ENCODE data around the gene ANKRD62. TPM values are rescaled to one million over a fixed set of nuclear protein-coding genes. Genes with fewer than 3 reads are reported as not detected.
A peak's percentile ranks its signal among the peaks of the same experiment; 100 is the strongest.
"Not testable (repeated sequence)": the region's sequence is repeated elsewhere in the genome, so short reads cannot be mapped to it uniquely, and the experiment has no call there.

Gene ANKRD62
- total RNA-seq, 8 experiments from 2014 or later: 0.05 to 0.21 (median 0.14) TPM; not detected in 3

- H3K4me1 ChIP-seq (replicated peaks in 1 of 2): no peaks in the 10 kb centered on the region
- ATAC-seq (replicated peaks in 6 of 8): no peak
- no peak overlapping the region for H3K27ac ChIP-seq
- WGBS, 10 experiments: 40 to 100% (median 79%) methylated on average over 1 to 4 of the region's 14 CpGs; no CpG with 5 or more reads in 7 of the 10 experiments
- in situ Hi-C loops (cut with MboI; ENCODE audit: low pct_unique_long_range_greater_than_20kb in 2 of 9, low sequenced_read_pairs in 9 of 9, unreplicated experiment in 9 of 9): loop anchor here in 1 of 9 experiments (25.0 kb wide), 1 partner anchor 180 kb away; no protein-coding TSS in a partner anchor
- H3K4me3 ChIP-seq: no peak overlapping the region
Measured at GRCh38 chr18:12056884-12057402, 36.7 kb upstream of the ANKRD62 start.

- 20 to 83% (median 69%) methylated on average over 1 to 7 of the region's 14 CpGs; no CpG with 5 or more reads in 3 of the 10 experiments for WGBS, 10 experiments
- no peaks in the 10 kb centered on the region for H3K4me1 ChIP-seq (replicated peaks in 1 of 2)
- no peak overlapping the region for H3K4me3 ChIP-seq
- ATAC-seq (replicated peaks in 6 of 8): peak in 1 of 8 experiments; percentile 52
- in situ Hi-C loops (cut with MboI; ENCODE audit: low pct_unique_long_range_greater_than_20kb in 2 of 9, low sequenced_read_pairs in 9 of 9, unreplicated experiment in 9 of 9): loop anchor here in 1 of 9 experiments (25.0 kb wide), 1 partner anchor 180 kb away; no protein-coding TSS in a partner anchor
- no peak overlapping the region for H3K27ac ChIP-seq
Measured at GRCh38 chr18:12057419-12058039, 36.1 kb upstream of the ANKRD62 start.

- 42 to 85% (median 80%) methylated on average over 1 to 8 of the region's 16 CpGs; no CpG with 5 or more reads in 1 of the 10 experiments for WGBS, 10 experiments
- Histone ChIP-seq H3K4me1 (replicated peaks in 1 of 2) (no peaks in the 10 kb centered on the region), H3K4me3 (no peak overlapping the region), H3K27ac (no peak overlapping the region)
- in situ Hi-C loops (cut with MboI; ENCODE audit: low pct_unique_long_range_greater_than_20kb in 2 of 9, low sequenced_read_pairs in 9 of 9, unreplicated experiment in 9 of 9): loop anchor here in 1 of 9 experiments (25.0 kb wide), 1 partner anchor 178 kb away; no protein-coding TSS in a partner anchor
- ATAC-seq (replicated peaks in 6 of 8): peak in 4 of 8 experiments; percentile 10 to 80 (median 52)
Measured at GRCh38 chr18:12059334-12060181, 34.1 kb upstream of the ANKRD62 start.

- Histone ChIP-seq H3K27ac (no peak overlapping the region), H3K4me3 (no peak overlapping the region), H3K4me1 (replicated peaks in 1 of 2) (no peaks in the 10 kb centered on the region)
- peak in 1 of 8 experiments; percentile 15 for ATAC-seq (replicated peaks in 6 of 8)
- in situ Hi-C loops (cut with MboI; ENCODE audit: low pct_unique_long_range_greater_than_20kb in 2 of 9, low sequenced_read_pairs in 9 of 9, unreplicated experiment in 9 of 9): loop anchor here in 1 of 9 experiments (25.0 kb wide), 1 partner anchor 177 kb away; no protein-coding TSS in a partner anchor
- 20 to 100% (median 40%) methylated on average over 1 to 3 of the region's 20 CpGs; no CpG with 5 or more reads in 5 of the 10 experiments for whole genome bisulfite sequencing, 10 experiments
Measured at GRCh38 chr18:12060182-12060870, 33.3 kb upstream of the ANKRD62 start.

- in situ Hi-C loops (cut with MboI; ENCODE audit: low pct_unique_long_range_greater_than_20kb in 2 of 9, low sequenced_read_pairs in 9 of 9, unreplicated experiment in 9 of 9): loop anchor here in 1 of 9 experiments (25.0 kb wide), 1 partner anchor 176 kb away; no protein-coding TSS in a partner anchor
- ATAC-seq (replicated peaks in 6 of 8): no peak
- 0 to 86% (median 82%) methylated on average over 1 to 10 of the region's 14 CpGs; no CpG with 5 or more reads in 7 of the 10 experiments for WGBS, 10 experiments
Measured at GRCh38 chr18:12061685-12062084, 32.0 kb upstream of the ANKRD62 start.

GRCh38 chr18:12062974-12063373, 30.7 kb upstream of the ANKRD62 start:
- 40 to 51% methylated on average over 3 to 4 of the region's 4 CpGs; no CpG with 5 or more reads in 8 of the 10 experiments for WGBS, 10 experiments
- ATAC-seq (replicated peaks in 6 of 8): no peak
- in situ Hi-C loops (cut with MboI; ENCODE audit: low pct_unique_long_range_greater_than_20kb in 2 of 9, low sequenced_read_pairs in 9 of 9, unreplicated experiment in 9 of 9): loop anchor here in 1 of 9 experiments (25.0 kb wide), 1 partner anchor 174 kb away; no protein-coding TSS in a partner anchor

More at GRCh38 chr18:12061685-12062084, 32.0 kb upstream of the ANKRD62 start:
- no peaks in the 10 kb centered on the region for H3K4me1 ChIP-seq (replicated peaks in 1 of 2)
- no peak overlapping the region for H3K4me3 ChIP-seq
- no peak overlapping the region for H3K27ac ChIP-seq

GRCh38 chr18:12064086-12064763, 29.4 kb upstream of the ANKRD62 start:
- Histone ChIP-seq H3K4me3 (no peak overlapping the region), H3K4me1 (replicated peaks in 1 of 2) (no peaks in the 10 kb centered on the region), H3K27ac (no peak overlapping the region)
- in situ Hi-C loops (cut with MboI; ENCODE audit: low pct_unique_long_range_greater_than_20kb in 2 of 9, low sequenced_read_pairs in 9 of 9, unreplicated experiment in 9 of 9): loop anchor here in 1 of 9 experiments (25.0 kb wide), 1 partner anchor 173 kb away; no protein-coding TSS in a partner anchor
- no peak for ATAC-seq (replicated peaks in 6 of 8)
- 100% methylated on average over 1 of the region's 7 CpGs; no CpG with 5 or more reads in 8 of the 10 experiments for WGBS, 10 experiments

More at GRCh38 chr18:12062974-12063373, 30.7 kb upstream of the ANKRD62 start:
- Histone ChIP-seq H3K27ac (no peak overlapping the region), H3K4me3 (no peak overlapping the region), H3K4me1 (replicated peaks in 1 of 2) (no peaks in the 10 kb centered on the region)

- no peak overlapping the region for H3K27ac ChIP-seq
- ATAC-seq (replicated peaks in 6 of 8): peak in 3 of 8 experiments; percentile 39 to 90 (median 63)
- no peaks in the 10 kb centered on the region for H3K4me1 ChIP-seq (replicated peaks in 1 of 2)
- in situ Hi-C loops (cut with MboI; ENCODE audit: low pct_unique_long_range_greater_than_20kb in 2 of 9, low sequenced_read_pairs in 9 of 9, unreplicated experiment in 9 of 9): loop anchor here in 1 of 9 experiments (25.0 kb wide), 1 partner anchor 172 kb away; no protein-coding TSS in a partner anchor
- 0 to 88% (median 58%) methylated on average over 1 to 5 of the region's 5 CpGs; no CpG with 5 or more reads in 2 of the 10 experiments for WGBS, 10 experiments
- H3K4me3 ChIP-seq: no peak overlapping the region
Measured at GRCh38 chr18:12065397-12065796, 28.2 kb upstream of the ANKRD62 start.

- in situ Hi-C loops (cut with MboI; ENCODE audit: low pct_unique_long_range_greater_than_20kb in 2 of 9, low sequenced_read_pairs in 9 of 9, unreplicated experiment in 9 of 9): loop anchor here in 1 of 9 experiments (25.0 kb wide), 1 partner anchor 170 kb away; no protein-coding TSS in a partner anchor
- no peak overlapping the region for H3K4me3 ChIP-seq
Measured at GRCh38 chr18:12066910-12067511, 26.6 kb upstream of the ANKRD62 start.

GRCh38 chr18:12067671-12068070, 26.0 kb upstream of the ANKRD62 start:
- H3K27ac ChIP-seq: no peak overlapping the region
- in situ Hi-C loops (cut with MboI; ENCODE audit: low pct_unique_long_range_greater_than_20kb in 2 of 9, low sequenced_read_pairs in 9 of 9, unreplicated experiment in 9 of 9): loop anchor here in 1 of 9 experiments (25.0 kb wide), 1 partner anchor 170 kb away; no protein-coding TSS in a partner anchor
- ATAC-seq (replicated peaks in 6 of 8): no peak
- no peak overlapping the region for H3K4me3 ChIP-seq
- H3K4me1 ChIP-seq (replicated peaks in 1 of 2): no peaks in the 10 kb centered on the region
- WGBS, 10 experiments: no CpG with 5 or more reads among the region's 26 CpGs

More at GRCh38 chr18:12066910-12067511, 26.6 kb upstream of the ANKRD62 start:
- ATAC-seq (replicated peaks in 6 of 8): no peak
- Histone ChIP-seq H3K27ac (no peak overlapping the region), H3K4me1 (replicated peaks in 1 of 2) (no peaks in the 10 kb centered on the region)
- 100% methylated on average over 2 of the region's 47 CpGs; no CpG with 5 or more reads in 9 of the 10 experiments for WGBS, 10 experiments

GRCh38 chr18:12068316-12068949, 25.2 kb upstream of the ANKRD62 start:
- not testable (repeated sequence) for ATAC-seq (replicated peaks in 6 of 8); H3K4me3 ChIP-seq; H3K4me1 ChIP-seq (replicated peaks in 1 of 2); H3K27ac ChIP-seq
- 68 to 96% (median 87%) methylated on average over 2 to 9 of the region's 44 CpGs; no CpG with 5 or more reads in 2 of the 10 experiments for WGBS, 10 experiments
- in situ Hi-C loops (cut with MboI; ENCODE audit: low pct_unique_long_range_greater_than_20kb in 2 of 9, low sequenced_read_pairs in 9 of 9, unreplicated experiment in 9 of 9): loop anchor here in 1 of 9 experiments (25.0 kb wide), 1 partner anchor 169 kb away; no protein-coding TSS in a partner anchor

Measured in motor neuron (in vitro differentiated cells).